Left hindlimb (tissue), 1 donor: ENCODE measurements around the gene SYT6.

ENCODE experiments used
- DNase-seq: peaks from one replicate; pipeline ENCODE4 v3.0.0-alpha.2; 2018

Gene SYT6

GRCh38 chr1:114116086-114116485 lies 37.6 kb downstream of the SYT6 start:
- DNase-seq: no peak

DNA sequence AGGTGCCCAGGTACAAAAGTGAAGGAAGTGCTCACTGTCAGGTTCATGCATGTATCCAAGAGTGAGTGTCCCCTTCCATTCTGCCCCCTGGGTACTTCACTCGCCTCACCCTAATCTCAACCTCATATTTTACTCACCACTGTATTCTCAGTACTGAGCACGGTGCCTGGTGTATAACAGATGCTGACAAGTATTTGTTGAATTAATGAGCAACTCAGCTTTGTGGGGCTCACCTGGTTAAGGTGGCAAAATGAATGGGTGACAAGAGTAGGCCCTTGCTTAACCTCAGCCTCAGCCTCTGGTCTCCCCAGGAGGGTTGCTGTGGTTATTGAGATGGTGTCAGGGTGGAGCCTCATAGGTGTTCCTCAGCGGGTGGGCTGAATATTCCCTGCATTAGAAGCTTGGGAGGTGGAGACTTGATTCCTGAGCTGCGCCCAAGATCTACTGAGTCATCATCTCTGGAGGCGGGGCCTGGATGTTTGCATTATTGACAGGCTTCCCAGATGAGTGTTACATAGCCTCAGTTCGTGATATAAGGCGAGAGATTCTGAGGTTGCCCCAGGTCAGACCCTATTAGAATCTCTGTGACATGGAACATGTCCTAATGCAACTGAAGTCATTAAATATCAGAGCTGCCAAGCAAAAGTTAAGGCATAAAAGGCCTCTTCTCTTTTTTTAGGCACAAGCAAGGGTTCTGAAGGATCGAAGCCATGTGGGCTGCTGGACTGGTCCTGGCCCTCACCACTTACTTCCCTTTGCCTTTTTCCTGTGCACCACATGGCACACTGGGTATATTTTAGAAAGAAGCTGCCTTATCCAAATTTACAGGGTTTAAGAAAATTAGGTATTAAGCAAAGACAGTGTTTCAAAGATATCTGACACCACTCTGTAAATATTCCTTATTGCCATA lies 39.2 kb downstream of the SYT6 start:
- DNase-seq: no peak

DNA sequence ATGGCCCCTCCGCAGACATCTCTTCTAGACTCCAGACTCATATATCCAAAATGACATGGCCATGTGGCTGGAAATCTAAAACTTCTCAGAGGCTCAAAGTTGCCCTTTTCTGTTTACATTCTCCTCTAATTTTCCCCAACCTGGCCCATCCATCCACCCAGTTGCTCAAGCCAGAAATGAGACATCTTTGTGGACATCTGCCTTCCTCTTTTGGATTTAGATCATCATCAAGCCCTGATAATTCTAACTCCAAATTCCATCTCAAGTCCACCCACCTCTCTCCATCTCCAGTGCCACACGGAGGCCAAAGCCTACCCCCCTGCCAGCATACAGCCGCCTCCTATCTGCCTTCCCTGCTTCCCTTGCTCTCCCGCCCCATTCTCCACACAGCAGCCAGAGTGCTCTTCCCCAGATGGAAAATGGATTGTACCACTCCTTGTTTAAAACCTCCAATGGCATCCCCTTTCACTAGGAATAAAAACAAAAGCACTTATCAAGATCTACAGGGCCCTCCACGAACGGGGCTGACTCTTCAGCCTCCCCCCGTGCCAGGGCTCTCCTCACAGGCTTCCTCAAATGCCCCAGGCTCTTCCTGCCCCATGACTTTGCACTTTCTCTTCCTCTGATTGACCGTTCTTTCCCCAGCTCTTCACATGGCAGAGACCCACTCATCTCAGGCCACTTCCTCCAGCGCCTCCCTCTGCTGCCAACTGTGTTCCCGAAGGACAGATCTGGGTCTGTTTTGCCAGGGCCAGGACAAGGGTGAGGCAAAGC lies 40.1 kb downstream of the SYT6 start:
- no peak for DNase-seq

DNA sequence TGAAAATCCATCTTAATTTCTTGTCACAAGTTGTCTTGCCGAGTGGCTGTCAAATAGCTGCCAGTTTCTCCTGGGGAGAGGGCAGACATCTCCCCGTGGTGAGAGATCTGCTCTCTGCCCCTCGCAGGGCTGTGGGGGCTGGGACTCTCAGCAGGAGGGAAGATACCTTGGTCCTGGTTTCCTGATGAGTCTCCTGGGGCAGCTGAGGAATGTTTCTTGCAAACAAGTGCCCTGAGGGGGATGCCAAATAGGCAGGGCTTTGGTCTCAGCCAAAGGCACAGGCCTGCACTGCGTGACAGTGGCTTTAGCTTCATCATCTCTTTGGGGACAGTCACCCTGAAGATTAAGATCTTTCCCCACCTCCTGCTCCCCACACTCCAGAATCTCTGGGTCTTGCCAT lies 40.9 kb downstream of the SYT6 start:
- DNase-seq: no peak

DNA sequence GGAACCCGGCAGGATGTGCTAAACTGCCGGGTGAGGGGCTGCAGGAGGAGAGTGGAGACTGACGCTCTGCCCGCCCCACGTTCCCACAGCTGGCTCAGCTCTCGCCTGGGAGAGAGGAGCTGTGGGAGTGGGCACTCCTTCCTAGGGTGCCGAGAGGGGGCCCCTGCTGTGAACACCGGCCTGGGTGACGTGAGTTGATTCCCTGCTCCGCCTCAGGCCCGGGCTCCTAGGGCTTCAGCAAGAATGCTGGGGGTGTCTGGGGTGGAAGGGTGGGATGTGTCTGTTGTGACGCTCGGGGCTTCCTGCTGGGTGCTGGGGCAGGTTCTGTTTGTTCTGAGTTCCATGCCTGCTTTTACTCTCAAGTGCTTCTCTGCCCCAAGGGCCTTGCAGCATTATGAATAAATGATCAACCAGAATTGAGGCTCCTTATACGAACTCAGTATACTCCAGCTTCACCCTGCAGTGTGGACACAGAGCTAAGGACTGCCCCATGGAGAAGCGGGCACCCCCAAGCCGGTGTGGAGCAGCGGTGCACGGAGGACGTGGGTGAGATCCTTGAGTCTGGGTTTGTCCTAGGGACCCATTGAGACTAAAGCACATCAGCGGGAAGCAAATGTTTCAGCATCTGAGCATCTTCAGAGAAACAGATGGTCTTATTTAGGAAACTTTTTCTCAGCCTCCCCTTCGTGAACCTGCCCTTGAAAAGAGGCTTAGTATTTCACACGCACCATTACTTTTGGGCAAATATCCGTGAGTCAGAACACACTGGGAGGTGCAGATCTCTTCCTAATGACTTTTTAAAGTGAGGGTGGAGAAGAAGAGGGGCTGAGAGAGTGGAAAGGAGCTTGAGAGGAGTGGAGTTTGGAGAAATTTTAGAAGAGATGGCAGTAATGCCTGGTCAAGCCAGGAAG lies 41.7 kb downstream of the SYT6 start:
- no peak for DNase-seq

DNA sequence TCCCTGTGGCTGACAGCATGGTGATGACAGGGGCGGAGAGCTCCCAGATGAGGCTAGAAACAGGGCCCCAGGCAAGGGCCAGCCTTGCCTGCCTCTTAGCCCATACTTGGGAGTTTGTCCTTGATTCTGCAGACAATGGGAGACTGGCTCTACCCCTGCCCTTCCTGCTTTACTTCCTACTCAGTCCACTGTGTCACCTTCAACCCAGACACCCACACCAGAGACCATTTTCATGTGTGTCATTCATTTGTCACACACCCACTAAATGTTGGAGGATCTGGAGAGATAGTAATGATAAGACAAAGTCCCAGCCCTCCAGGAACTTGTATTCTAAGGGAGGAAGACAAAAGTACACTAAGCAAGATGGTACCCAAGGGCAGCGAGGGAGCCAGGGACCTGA lies 43.7 kb downstream of the SYT6 start:
- DNase-seq: no peak

DNA sequence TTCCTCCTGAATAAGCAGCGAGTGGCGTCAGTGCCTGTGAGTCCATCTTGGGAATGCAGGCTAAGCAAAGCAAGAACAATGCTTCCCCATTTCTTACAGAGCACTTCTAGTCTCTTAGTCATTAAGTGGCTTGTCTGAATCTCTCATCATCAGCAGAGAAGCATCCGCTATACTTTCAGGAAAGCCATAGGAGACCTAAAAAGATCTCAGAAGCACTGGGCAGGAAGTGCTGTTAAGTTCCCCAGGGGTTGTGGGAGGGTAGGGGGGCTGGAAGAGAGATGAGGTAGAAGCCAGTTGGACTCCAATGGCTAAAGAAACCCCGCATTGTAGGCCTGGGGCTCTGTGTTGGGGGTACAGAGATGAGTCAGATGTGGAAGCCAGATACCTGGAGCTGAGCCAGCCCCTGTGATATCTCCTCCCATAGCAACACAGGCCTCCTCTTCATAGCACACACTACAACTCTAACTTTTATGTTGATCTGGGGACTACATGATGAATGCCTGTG lies 44.9 kb downstream of the SYT6 start:
- peak; percentile 57 for DNase-seq

DNA sequence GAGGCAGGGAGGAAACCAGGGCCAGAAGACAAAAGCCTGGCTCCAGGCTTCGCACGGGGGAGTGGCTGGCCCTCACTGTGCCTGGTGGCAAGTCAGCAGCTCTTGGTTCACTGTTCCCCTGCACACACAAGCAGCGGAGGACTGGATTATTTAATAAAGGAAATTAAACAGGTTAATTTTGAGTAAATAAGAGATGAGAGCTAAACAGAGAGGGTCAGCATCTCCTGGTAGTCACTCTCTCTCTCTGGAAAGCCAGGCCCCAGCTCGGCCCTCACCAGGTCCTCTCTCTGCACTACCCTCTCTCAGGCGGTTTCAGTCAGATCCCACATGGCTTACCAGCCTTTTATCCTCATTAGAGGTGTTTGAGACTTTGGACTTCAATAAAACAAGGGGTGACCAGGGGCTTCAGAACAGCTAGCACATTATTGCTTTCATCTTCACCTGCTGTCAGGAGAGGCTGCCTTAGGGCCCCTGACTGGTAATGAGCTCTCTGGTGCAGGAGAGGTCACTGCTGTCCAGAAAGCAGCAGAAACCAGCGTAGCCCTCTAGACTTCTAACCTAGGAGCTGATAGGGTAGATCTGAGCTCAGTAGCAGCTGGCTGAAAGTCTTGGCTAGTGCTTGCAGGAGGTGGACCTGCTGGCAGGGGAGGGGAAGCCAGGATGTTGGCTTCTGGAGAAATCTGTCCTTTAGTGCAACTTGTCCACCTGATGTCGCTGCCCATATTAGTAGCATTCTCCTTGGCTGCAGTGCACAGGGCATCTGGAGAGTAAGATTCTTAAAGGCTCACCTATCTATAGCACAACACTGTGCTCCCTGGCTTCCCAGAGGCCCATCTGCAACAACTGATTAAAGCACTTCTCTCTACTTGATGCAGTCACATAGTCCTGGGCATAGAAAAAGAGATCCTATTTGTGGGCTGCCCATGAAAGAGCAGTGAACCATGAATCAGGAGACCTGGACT lies 45.9 kb downstream of the SYT6 start:
- DNase-seq: no peak

DNA sequence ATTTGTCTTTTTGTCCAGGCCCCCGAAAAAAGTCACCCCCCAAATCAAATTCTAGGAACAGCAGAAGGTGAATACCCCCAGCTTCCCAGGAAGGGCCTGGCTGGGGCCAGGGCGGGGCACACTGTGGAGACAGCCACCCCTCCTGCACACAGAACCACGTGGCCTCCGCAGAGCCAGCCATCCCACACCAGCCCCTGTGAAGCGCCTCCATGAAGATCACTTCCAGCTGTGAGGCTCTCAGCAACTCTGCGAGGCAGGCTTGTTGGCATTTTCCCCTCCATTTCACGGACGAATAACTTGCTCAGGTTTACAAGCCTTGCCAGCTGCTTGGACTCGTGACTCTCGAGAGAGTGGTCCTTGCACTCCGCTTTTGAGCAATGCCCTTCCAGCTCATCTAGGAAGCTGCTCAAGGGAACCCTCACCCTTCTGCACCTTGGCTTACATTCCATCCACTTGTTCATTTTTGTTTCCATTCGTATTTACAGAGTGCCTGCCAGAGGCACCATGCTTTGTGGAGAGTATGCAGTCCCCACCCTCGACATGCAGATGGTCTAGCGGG lies 48.2 kb downstream of the SYT6 start:
- no peak for DNase-seq

GRCh38 chr1:114104949-114105348 lies 48.7 kb downstream of the SYT6 start:
- DNase-seq: no peak

DNA sequence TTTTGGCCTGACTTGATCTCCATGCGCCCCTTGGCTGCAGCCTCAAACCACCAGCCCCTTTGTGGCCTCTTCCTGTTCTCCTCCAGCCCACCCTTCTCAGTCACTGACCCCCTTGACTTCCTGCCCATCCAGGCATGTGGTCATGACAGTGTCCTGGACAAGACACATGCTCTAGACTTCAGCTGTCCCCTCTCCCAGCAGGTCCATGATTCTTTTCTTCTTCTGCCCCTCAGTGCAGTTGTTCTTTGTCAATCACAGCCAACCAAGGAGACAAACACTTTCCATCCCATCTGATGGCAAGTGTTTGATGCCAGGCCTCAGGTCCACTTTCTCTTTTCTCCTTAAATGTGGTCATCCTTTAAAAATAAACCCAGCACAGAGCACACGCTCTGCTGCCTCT lies 49.7 kb downstream of the SYT6 start:
- no peak for DNase-seq

- DNase-seq: no peak
These were observed 51.5 kb downstream of the SYT6 start for GRCh38 chr1:114102136-114102535.

DNA sequence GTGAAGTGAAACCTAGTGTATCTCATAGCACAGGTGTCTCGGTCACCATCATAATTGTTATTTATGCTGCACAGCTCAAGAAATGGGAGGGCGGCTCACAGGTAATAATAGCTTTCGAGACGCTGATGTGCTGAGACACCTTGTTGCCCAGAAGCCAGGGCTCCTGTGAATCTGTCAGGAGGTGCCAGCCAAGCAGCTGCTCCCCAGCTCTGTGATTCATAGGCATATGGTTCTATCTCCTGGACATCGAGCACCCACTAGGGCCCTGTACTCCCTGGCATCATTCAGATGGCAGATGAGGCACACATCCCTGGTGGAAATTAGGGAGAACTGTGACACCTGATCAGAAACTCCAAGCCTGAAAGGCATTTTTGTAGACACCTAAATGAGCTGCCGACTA lies 53.5 kb downstream of the SYT6 start:
- no peak for DNase-seq

GRCh38 chr1:114099268-114099667 lies 54.4 kb downstream of the SYT6 start:
- DNase-seq: no peak

GRCh38 chr1:114097109-114097508 lies 56.6 kb downstream of the SYT6 start:
- DNase-seq: no peak

DNA sequence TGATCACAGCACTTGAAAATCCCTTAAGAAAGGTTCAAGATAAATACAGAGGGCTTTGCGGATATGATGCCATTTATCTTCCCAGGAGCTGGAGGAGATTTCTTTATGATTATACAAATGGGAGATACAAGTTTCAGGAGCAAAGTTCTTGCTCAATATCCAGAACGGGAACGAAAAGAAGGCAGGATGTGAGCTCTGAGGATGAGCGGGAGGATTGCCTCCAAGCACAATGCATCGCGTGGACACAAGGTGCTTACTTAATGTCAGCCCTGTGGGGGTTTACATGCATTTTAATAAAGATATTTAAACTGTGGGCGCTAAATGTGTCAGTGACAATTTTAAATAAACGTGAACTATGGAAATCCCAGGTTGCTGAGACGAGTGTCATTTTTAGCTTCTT lies 59.0 kb downstream of the SYT6 start:
- DNase-seq: no peak

- DNase-seq: no peak
These were observed 59.4 kb downstream of the SYT6 start for GRCh38 chr1:114094363-114094634.

DNA sequence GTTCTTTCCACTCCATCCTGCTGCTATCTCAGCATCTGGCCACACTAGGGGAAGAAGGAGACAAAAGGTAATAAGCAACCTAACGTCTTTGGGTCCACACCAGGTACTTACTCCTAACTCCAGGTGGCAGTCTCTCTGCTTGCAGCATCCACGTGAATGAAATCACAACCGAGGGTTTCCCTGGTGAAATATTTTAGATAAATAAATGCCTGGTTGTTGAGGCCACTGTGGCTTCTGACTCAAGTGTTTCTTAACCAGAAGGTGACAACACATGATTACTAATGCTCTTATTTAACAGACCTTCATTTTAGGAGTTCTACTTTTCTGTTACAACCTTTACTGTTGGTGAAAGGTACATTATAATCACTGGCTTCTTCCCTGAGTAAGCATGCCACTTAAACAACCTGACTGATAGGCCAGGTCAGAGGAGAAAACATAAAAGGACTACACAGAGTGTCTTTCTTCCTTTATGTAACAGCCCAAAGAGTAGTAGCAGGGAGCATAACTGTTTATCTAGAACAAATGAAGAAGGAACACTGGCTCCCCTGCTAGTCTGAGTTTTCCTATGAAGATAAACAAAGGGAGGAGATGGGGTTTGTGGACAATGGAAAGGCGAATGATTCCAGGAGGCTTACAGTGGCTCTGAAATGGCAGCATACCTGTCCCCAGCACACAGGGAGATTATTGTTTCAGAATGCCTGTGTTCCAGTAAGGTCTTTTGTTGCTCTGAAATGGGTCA lies 59.9 kb downstream of the SYT6 start:
- DNase-seq: no peak

DNA sequence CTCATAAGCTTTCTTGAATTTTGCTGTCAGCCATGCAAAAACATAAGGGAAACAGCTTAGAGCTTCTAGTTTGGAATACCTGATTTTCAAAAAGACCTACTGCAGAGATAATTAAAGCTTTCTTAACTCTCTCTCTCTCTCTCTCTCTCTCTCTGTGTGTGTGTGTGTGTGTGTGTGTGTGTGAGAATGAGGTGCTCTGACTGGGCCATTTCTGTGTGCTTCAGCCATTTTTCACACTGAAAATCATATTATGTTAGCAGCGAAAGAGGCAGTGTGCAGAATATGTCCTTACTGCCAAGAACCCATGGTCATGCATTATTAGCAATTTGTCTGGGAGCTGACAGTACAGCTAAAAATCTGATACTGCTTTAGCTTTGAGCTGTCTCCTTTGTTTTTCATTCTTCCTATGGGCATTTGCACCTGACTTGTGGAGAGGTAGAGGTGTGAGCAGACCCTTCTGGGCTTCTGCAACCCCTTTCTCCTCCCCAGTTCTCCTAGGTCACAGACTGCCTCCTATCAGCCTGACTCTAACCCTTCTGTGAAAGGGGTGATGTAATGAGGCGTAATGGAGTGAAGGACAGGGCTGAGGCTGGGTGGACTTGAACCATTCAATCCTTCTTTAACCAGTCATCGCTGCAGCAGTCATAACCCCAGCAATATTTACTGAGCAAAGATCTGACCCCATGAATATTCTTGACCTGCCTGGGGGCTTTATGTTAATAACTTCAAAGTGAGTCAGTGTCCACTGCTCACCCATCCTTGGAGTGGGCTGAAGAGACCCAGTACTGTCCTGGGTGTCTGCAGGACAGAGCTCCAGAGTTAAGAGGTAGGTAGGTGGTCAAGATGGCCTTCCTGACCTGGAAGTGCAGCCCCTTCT lies 61.2 kb downstream of the SYT6 start:
- no peak for DNase-seq

- DNase-seq: no peak
These were observed 62.0 kb downstream of the SYT6 start for GRCh38 chr1:114091711-114092110.
